DOHH2 (cell line): Measurements from ENCODE around the gene REXO4.

Experiments used
- EZH2phosphoT487 ChIP-seq: fragments of 200-600 bp; sonication (generic); IDR thresholded peaks from 2 replicates; pipeline ENCODE4 v1.6.1; 2017; ENCODE audit warnings: borderline replicate concordance, mild to moderate bottlenecking, antibody characterized with exemption, low read length, moderate library complexity, mixed read lengths
- TF ChIP-seq, protein P1 (sequence below): fragments of 200-600 bp; sonication (generic); IDR thresholded peaks from one replicate; pipeline ENCODE4 v1.5.1; 2014; ENCODE audit warnings: antibody characterized with exemption, mild to moderate bottlenecking, low read depth, low read length; ENCODE audit not compliant: poor library complexity, severe bottlenecking

DNA sequence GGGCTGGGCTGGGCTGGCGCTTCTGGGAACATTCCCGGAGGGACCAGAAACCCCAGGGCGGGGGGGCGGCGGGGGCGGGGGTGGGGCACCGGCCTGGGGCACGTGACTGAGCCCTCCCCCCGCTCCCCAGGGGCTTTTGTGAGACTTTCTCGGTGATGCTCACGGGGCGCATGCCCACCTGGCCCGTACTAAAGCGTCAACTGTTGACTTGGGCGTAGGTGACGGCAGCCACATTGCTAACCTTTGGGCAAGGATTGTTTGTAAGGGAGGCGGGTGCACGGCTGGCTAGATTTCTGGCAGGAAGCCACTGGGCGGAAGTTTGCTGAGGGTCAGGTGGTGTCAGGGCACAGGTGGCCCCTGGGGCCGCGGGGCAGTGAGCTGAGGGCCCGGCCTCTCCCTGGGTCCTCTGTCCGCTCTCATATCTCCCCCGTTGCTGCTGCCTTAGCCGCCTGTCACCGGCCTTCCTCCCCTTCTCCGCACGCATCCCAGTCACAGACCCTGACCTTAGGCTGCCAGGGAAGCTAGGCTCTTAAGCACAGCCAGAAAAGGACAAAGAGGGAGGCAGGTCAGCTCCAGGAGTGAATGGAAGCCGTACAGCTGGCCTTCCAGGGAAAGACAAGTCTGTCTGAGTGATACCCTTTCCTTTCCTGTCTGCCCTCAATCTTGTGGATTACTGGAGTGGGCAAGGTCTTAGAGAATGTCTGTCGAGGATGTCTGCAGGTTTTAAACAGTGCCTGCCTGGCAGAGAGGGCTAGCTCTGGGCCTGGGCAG is 42.8 kb upstream of the REXO4 start:
- TF ChIP-seq, protein P1, sequence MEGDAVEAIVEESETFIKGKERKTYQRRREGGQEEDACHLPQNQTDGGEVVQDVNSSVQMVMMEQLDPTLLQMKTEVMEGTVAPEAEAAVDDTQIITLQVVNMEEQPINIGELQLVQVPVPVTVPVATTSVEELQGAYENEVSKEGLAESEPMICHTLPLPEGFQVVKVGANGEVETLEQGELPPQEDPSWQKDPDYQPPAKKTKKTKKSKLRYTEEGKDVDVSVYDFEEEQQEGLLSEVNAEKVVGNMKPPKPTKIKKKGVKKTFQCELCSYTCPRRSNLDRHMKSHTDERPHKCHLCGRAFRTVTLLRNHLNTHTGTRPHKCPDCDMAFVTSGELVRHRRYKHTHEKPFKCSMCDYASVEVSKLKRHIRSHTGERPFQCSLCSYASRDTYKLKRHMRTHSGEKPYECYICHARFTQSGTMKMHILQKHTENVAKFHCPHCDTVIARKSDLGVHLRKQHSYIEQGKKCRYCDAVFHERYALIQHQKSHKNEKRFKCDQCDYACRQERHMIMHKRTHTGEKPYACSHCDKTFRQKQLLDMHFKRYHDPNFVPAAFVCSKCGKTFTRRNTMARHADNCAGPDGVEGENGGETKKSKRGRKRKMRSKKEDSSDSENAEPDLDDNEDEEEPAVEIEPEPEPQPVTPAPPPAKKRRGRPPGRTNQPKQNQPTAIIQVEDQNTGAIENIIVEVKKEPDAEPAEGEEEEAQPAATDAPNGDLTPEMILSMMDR: no peak
- TF ChIP-seq EZH2phosphoT487: no peak
